C4-2B (cell line): ENCODE data around the gene SMOC2.

Experiments used
- CTCF ChIP-seq: fragments of 450-650 bp; conservative IDR thresholded peaks from 2 replicates; pipeline ENCODE4 v1.5.1; 2017; ENCODE audit warnings: mild to moderate bottlenecking
- ZFX ChIP-seq: fragments of 450-650 bp; IDR thresholded peaks from 2 replicates; pipeline ENCODE4 v1.6.1; 2017

DNA sequence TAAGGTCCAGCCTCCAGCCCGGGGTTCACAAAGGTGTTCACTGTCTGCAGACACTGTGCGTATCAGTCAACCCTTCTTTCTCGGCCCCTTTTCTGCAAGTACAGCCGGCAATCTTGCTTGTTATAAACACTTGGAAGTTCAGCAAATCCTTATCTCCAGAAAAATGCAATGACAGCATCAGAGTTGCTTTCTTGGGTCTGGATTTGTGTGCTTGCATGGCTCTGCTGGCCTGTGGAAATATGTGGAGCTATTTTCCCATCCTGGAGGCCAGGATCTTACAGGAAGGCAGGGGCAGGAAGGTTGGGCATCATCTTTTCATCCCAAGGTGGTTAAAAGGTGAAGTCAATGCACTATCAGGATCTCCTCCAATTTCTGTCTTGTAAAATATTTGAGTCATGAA, 100.3 kb downstream of the SMOC2 start:
- TF ChIP-seq CTCF: no peak
- TF ChIP-seq ZFX: no peak
